Smooth muscle cell of the pulmonary artery (primary cell): ENCODE measurements around the gene GNAT2. TPM values are rescaled to one million over a fixed set of nuclear protein-coding genes. Genes with fewer than 3 reads are reported as not detected.

Experiments
- total RNA-seq: library from RNA; depleted of rRNA; stranded (reverse); fragments of >200 nt; gene quantifications from 2 replicates; pipeline ENCODE4 v1.2.3, GENCODE V29; 2014

The GNAT2 gene
- total RNA-seq, result 0.30 and 0.33 TPM in 2 replicates

GRCh38 chr1:109619576-109620400, at the start of gene GNAT2, which contains the start of gene AMPD2:
TSS of gene GNAT2 (minus strand) at chr1:109619616. CDS start at chr1:109612870, 6,746 bp downstream.
TSS of gene AMPD2 (plus strand) at chr1:109619837. CDS start at chr1:109621176, 1,339 bp downstream.

GRCh38 chr1:109667452-109668122, 48.2 kb upstream of the GNAT2 start, which contains the start of gene GSTM2:
TSS of gene GSTM2 (plus strand) at chr1:109668057. CDS start at chr1:109668116, 59 bp downstream.

GRCh38 chr1:109655615-109656519, 36.5 kb upstream of the GNAT2 start, which contains the start of gene GSTM4:
TSS of gene GSTM4 (plus strand) at chr1:109656099. CDS start at chr1:109656390, 291 bp downstream.

Other genes starting within 250 kb of the GNAT2 start
- gene SORT1, start 221.7 kb downstream of the GNAT2 start, total RNA-seq, result 16.7 and 27.4 TPM in 2 replicates
- gene PSMA5, start 193.2 kb downstream of the GNAT2 start, total RNA-seq, result 36.6 and 52.4 TPM in 2 replicates
- 0.56 and 0.91 TPM in 2 replicates for gene SYPL2, start 153.1 kb downstream of the GNAT2 start, total RNA-seq
- gene ATXN7L2, start 135.7 kb downstream of the GNAT2 start, total RNA-seq, result 1.2 and 1.3 TPM in 2 replicates
- 6.5 and 10.4 TPM in 2 replicates for gene CYB561D1, start 125.5 kb downstream of the GNAT2 start, total RNA-seq
- gene AMIGO1, start 109.9 kb downstream of the GNAT2 start, total RNA-seq, result 3.3 and 4.9 TPM in 2 replicates
- 0.13 TPM in 1 of 2 replicates, not detected in the other for gene GPR61, start 79.7 kb downstream of the GNAT2 start, total RNA-seq
- gene GNAI3, start 71.0 kb downstream of the GNAT2 start, total RNA-seq, result 14.9 and 16.0 TPM in 2 replicates
- gene AMPD2, start 221 bp upstream of the GNAT2 start, total RNA-seq, result 98.9 and 120 TPM in 2 replicates
- 7.8 and 12.9 TPM in 2 replicates for gene GSTM4, start 36.5 kb upstream of the GNAT2 start, total RNA-seq
- 26.5 and 27.1 TPM in 2 replicates for gene GSTM2, start 48.4 kb upstream of the GNAT2 start, total RNA-seq
- not detected in 2 replicates for gene GSTM1, start 68.2 kb upstream of the GNAT2 start, total RNA-seq
- 4.1 and 5.0 TPM in 2 replicates for gene GSTM5, start 92.6 kb upstream of the GNAT2 start, total RNA-seq
- gene GSTM3, start 121.4 kb upstream of the GNAT2 start, total RNA-seq, result 27.5 and 30.3 TPM in 2 replicates
- gene EPS8L3, start 144.3 kb upstream of the GNAT2 start, total RNA-seq, result not detected in 2 replicates